GM23338 (cell line): ENCODE measurements around the gene HDDC3. TPM values are rescaled to one million over a fixed set of nuclear protein-coding genes. Genes with fewer than 3 reads are reported as not detected.

Source experiments
- ATAC-seq: fragments of 200-7000 bp; cut with Tn5 transposase; 3 replicates; pipeline ENCODE4 v1.9.1; 2020
- DNase-seq: peaks from one replicate; pipeline ENCODE4 v3.0.0-alpha.2; 2015; ENCODE audit warnings: low spot score
- H2AFZ ChIP-seq: fragments of 200-600 bp; sonication (generic); 2 replicates; pipeline ENCODE4 v1.8.0; 2016; ENCODE audit warnings: antibody characterized with exemption, mild to moderate bottlenecking, moderate library complexity
- H3F3A ChIP-seq: fragments of 200-600 bp; sonication (generic); replicated peaks from 2 replicates; pipeline ENCODE4 v1.8.0; 2017; ENCODE audit warnings: antibody characterized with exemption, mixed run types, low read depth
- H3K27ac ChIP-seq: fragments of 200-600 bp; sonication (generic); 2 replicates; pipeline ENCODE4 v1.6.1; 2016; ENCODE audit warnings: low read depth
- H3K27me3 ChIP-seq: fragments of 200-600 bp; sonication (generic); 2 replicates; pipeline ENCODE4 v1.8.0; 2016; ENCODE audit warnings: mild to moderate bottlenecking, mixed run types, moderate library complexity; ENCODE audit not compliant: insufficient read depth
- H3K36me3 ChIP-seq: fragments of 200-600 bp; sonication (generic); 2 replicates; pipeline ENCODE4 v1.8.0; 2016; ENCODE audit warnings: mild to moderate bottlenecking; ENCODE audit not compliant: insufficient read depth
- H3K4me1 ChIP-seq: fragments of 200-600 bp; sonication (generic); 2 replicates; pipeline ENCODE4 v1.8.0; 2016; ENCODE audit warnings: mild to moderate bottlenecking, moderate library complexity; ENCODE audit not compliant: insufficient read depth
- H3K4me2 ChIP-seq: fragments of 200-600 bp; sonication (generic); 2 replicates; pipeline ENCODE4 v1.7.1; 2017; ENCODE audit warnings: mixed run types
- H3K4me3 ChIP-seq: fragments of 200-600 bp; sonication (generic); 2 replicates; pipeline ENCODE4 v1.6.1; 2016; ENCODE audit warnings: mixed run types
- H3K79me2 ChIP-seq: fragments of 200-600 bp; sonication (generic); replicated peaks from 2 replicates; pipeline ENCODE4 v1.8.0; 2017; ENCODE audit warnings: mild to moderate bottlenecking; ENCODE audit not compliant: insufficient read depth
- H3K9me2 ChIP-seq: fragments of 200-600 bp; sonication (generic); 2 replicates; pipeline ENCODE4 v1.8.0; 2017; ENCODE audit not compliant: insufficient read depth
- H4K20me1 ChIP-seq: fragments of 200-600 bp; sonication (generic); replicated peaks from 2 replicates; pipeline ENCODE4 v1.8.0; 2017; ENCODE audit warnings: mild to moderate bottlenecking; ENCODE audit not compliant: insufficient read depth
- H3K27ac Mint-ChIP-seq: 2 replicates; pipeline ENCODE4 v1.8.0; 2020; ENCODE audit warnings: inconsistent platforms, mild to moderate bottlenecking, moderate library complexity, mixed read lengths
- H3K27me3 Mint-ChIP-seq: 3 replicates; pipeline ENCODE4 v1.8.0; 2022; ENCODE audit warnings: low read depth, mild to moderate bottlenecking, moderate library complexity, mixed read lengths, inconsistent platforms; ENCODE audit not compliant: insufficient read depth, poor library complexity
- H3K36me3 Mint-ChIP-seq: 3 replicates; pipeline ENCODE4 v1.8.0; 2021; ENCODE audit warnings: low read depth, mild to moderate bottlenecking, inconsistent platforms, moderate library complexity, mixed read lengths
- H3K4me1 Mint-ChIP-seq: 3 replicates; pipeline ENCODE4 v1.8.0; 2020; ENCODE audit warnings: mild to moderate bottlenecking, inconsistent platforms, mixed read lengths
- H3K4me3 Mint-ChIP-seq: 3 replicates; pipeline ENCODE4 v1.8.0; 2021; ENCODE audit warnings: moderate library complexity, mild to moderate bottlenecking, inconsistent platforms, mixed read lengths
- H3K9me3 Mint-ChIP-seq: 3 replicates; pipeline ENCODE4 v1.8.0; 2020; ENCODE audit warnings: moderate library complexity, mild to moderate bottlenecking, inconsistent platforms, mixed read lengths
- CREB1 ChIP-seq: fragments of 250-450 bp; sonication (Bioruptor Pico); IDR thresholded peaks from 2 replicates; pipeline ENCODE4 v1.5.0; 2020; ENCODE audit warnings: low read depth, mild to moderate bottlenecking, moderate library complexity
- EZH2 ChIP-seq: fragments of 200-600 bp; sonication (generic); IDR thresholded peaks from one replicate; pipeline ENCODE4 v1.8.0; 2017; ENCODE audit warnings: antibody characterized with exemption, mild to moderate bottlenecking, low read depth; ENCODE audit not compliant: unreplicated experiment
- JUNB ChIP-seq: IDR thresholded peaks from one replicate; pipeline ENCODE4 v1.6.1; 2016; ENCODE audit warnings: antibody characterized with exemption; ENCODE audit not compliant: unreplicated experiment
- NANOG ChIP-seq: IDR thresholded peaks from 2 replicates; pipeline ENCODE4 v1.6.1; 2016; ENCODE audit warnings: antibody characterized with exemption, borderline replicate concordance
- POLR2AphosphoS5 ChIP-seq: IDR thresholded peaks from 2 replicates; pipeline ENCODE4 v1.6.1; 2016; ENCODE audit warnings: antibody characterized with exemption, low read depth
- STAT1 ChIP-seq: IDR thresholded peaks from one replicate; pipeline ENCODE4 v1.6.1; 2016; ENCODE audit warnings: antibody characterized with exemption; ENCODE audit not compliant: unreplicated experiment
- ZNF114 ChIP-seq: fragments of 250-450 bp; sonication (Bioruptor Pico); IDR thresholded peaks from 2 replicates; pipeline ENCODE4 v1.5.0; 2020; ENCODE audit warnings: mild to moderate bottlenecking, moderate library complexity
- ZNF331 ChIP-seq: fragments of 250-450 bp; sonication (Bioruptor Pico); IDR thresholded peaks from 2 replicates; pipeline ENCODE4 v1.5.0; 2020; ENCODE audit warnings: low read depth, mild to moderate bottlenecking, moderate library complexity
- polyA plus RNA-seq: library from polyadenylated mRNA; unstranded; fragments of >200 nt; fragmentation: Nextera tagmentation; extraction: Ambion mirVana; gene quantifications from 2 replicates; pipeline ENCODE4 v1.2.1, GENCODE V29; 2016
- total RNA-seq: library from RNA; depleted of rRNA; stranded (reverse); fragments of >200 nt; shearing (Covaris generic); gene quantifications from 2 replicates; pipeline ENCODE4 v1.2.3, GENCODE V29; 2014
- TF ChIP-seq, protein P1 (sequence below): IDR thresholded peaks from one replicate; pipeline ENCODE4 v1.6.1; 2018; ENCODE audit warnings: antibody characterized with exemption; ENCODE audit not compliant: unreplicated experiment
- TF ChIP-seq, protein P2 (sequence below), 2 experiments: fragments of 200-600 bp in 1 of 2; sonication (generic) in 1 of 2; conservative IDR thresholded peaks; 2 replicates each; pipeline versions ENCODE4 v1.5.1 to v1.6.1; 2016 to 2017; ENCODE audit warnings: antibody characterized with exemption in 2 of 2, low read depth in 2 of 2, mild to moderate bottlenecking in 2 of 2, moderate library complexity in 1 of 2

Gene HDDC3
- total and polyA plus RNA-seq, 2 experiments from 2014 or later = 17.4 to 19.0 TPM

DNA sequence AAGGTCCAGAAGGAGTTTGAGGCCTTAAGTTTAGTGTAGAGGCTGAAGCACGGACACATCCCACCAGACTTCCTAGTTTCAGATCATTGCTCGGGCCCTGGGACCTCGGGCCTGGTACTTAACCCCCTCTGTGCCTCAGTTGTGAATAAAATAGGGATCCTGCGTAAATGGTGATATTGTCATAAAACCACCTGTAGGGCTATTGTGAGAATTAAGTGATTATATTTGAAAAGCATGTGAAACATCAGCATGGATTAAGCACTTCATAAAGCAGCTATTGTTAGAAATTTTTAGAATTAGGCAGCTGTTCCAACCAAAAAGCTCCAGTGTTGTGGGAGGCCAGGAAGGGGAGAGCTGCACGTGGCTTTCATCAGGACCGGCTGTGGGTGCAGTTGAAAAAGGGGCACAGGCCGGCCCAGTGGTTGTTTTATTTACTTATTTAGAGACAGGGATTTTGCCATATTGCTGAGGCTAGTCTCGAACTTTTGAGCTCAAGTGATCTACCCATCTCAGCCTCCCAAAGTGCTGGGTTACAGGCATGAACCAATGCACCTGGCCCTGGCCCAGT, 26.8 kb upstream of the HDDC3 start:
- TF ChIP-seq, protein P1, sequence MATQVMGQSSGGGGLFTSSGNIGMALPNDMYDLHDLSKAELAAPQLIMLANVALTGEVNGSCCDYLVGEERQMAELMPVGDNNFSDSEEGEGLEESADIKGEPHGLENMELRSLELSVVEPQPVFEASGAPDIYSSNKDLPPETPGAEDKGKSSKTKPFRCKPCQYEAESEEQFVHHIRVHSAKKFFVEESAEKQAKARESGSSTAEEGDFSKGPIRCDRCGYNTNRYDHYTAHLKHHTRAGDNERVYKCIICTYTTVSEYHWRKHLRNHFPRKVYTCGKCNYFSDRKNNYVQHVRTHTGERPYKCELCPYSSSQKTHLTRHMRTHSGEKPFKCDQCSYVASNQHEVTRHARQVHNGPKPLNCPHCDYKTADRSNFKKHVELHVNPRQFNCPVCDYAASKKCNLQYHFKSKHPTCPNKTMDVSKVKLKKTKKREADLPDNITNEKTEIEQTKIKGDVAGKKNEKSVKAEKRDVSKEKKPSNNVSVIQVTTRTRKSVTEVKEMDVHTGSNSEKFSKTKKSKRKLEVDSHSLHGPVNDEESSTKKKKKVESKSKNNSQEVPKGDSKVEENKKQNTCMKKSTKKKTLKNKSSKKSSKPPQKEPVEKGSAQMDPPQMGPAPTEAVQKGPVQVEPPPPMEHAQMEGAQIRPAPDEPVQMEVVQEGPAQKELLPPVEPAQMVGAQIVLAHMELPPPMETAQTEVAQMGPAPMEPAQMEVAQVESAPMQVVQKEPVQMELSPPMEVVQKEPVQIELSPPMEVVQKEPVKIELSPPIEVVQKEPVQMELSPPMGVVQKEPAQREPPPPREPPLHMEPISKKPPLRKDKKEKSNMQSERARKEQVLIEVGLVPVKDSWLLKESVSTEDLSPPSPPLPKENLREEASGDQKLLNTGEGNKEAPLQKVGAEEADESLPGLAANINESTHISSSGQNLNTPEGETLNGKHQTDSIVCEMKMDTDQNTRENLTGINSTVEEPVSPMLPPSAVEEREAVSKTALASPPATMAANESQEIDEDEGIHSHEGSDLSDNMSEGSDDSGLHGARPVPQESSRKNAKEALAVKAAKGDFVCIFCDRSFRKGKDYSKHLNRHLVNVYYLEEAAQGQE = no peak
- TF ChIP-seq ZNF331 (no peak), STAT1 (no peak), JUNB (no peak)
- Mint-ChIP-seq H3K27me3 (peaks cover 17% of the 10 kb centered on the region), H3K9me3 (no peaks in the 10 kb centered on the region; the same call in 2 of the 3 replicates), H3K4me3 (no peak overlapping the region), H3K36me3 (peaks cover 40% of the 10 kb centered on the region), H3K27ac (no peak overlapping the region), H3K4me1 (peaks cover 10% of the 10 kb centered on the region)
- Histone ChIP-seq H4K20me1 (peaks cover 11% of the 10 kb centered on the region; the same call in 1 of the 2 replicates), H3K4me1 (peaks cover 13% of the 10 kb centered on the region), H3K79me2 (no peaks in the 10 kb centered on the region), H3K36me3 (peaks cover 14% of the 10 kb centered on the region; the same call in 1 of the 2 replicates), H3K4me3 (no peak overlapping the region), H3K9me2 (no peaks in the 10 kb centered on the region), H3K4me2 (no peak overlapping the region), H2AFZ (no peak overlapping the region), H3K27me3 (no peaks in the 10 kb centered on the region), H3F3A (peaks cover 17% of the 10 kb centered on the region; the same call in 1 of the 2 replicates), H3K27ac (no peak overlapping the region)
- no peak for ATAC-seq
- DNase-seq = no peak

DNA sequence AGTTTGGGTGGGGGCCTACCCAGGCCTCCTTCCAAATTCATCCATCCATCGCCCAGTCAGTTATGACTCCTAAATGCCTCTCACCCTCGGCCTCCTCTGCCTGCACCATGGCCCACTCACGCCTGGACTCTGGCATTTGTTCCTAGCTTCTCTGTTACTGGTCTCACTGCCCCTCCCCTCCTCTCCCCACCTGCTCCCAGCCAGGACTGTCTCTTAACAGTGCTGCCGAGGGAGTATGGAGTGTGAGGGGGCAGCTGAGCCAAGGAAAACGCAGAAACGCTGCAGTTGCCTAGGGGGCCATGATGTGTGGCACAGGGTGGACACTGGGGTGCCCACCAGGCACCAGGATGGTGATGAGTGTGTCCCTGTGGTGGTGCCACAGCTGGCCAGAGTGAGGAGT, 25.4 kb upstream of the HDDC3 start:
- peak overlapping the region; percentile 84 for H3K4me2 ChIP-seq

More for the DNA sequence above, 25.4 kb upstream of the HDDC3 start:
- ATAC-seq = no peak
- H3K27ac ChIP-seq = no peak overlapping the region
- Mint-ChIP-seq H3K27ac (peak overlapping the region; percentile 71), H3K9me3 (no peaks in the 10 kb centered on the region; the same call in 2 of the 3 replicates), H3K36me3 (peaks cover 40% of the 10 kb centered on the region), H3K4me1 (peaks cover 10% of the 10 kb centered on the region), H3K4me3 (peak overlapping the region; percentile 80), H3K27me3 (peaks cover 19% of the 10 kb centered on the region)
- TF ChIP-seq STAT1 = no peak
- TF ChIP-seq JUNB = no peak
- no peak for TF ChIP-seq ZNF114 (CRISPR knock-in tag)
- no peak for TF ChIP-seq EZH2
- no peak for TF ChIP-seq CREB1 (CRISPR knock-in tag)
- no peak for TF ChIP-seq NANOG
- no peak for TF ChIP-seq ZNF331
- TF ChIP-seq, protein P2, sequence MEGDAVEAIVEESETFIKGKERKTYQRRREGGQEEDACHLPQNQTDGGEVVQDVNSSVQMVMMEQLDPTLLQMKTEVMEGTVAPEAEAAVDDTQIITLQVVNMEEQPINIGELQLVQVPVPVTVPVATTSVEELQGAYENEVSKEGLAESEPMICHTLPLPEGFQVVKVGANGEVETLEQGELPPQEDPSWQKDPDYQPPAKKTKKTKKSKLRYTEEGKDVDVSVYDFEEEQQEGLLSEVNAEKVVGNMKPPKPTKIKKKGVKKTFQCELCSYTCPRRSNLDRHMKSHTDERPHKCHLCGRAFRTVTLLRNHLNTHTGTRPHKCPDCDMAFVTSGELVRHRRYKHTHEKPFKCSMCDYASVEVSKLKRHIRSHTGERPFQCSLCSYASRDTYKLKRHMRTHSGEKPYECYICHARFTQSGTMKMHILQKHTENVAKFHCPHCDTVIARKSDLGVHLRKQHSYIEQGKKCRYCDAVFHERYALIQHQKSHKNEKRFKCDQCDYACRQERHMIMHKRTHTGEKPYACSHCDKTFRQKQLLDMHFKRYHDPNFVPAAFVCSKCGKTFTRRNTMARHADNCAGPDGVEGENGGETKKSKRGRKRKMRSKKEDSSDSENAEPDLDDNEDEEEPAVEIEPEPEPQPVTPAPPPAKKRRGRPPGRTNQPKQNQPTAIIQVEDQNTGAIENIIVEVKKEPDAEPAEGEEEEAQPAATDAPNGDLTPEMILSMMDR (conservative IDR thresholded peaks at IDR 0.05; ENCODE audit: low read depth in 2 of 2) = no peak
- TF ChIP-seq POLR2AphosphoS5 = no peak
- H3K79me2 ChIP-seq = no peaks in the 10 kb centered on the region
- H3K36me3 ChIP-seq = peaks cover 4% of the 10 kb centered on the region
- no peak for DNase-seq
- peak overlapping the region; percentile 74; the same call in 1 of the 2 replicates for H2AFZ ChIP-seq
- 0 out of 2 replicates have a peak, but pooled peaks cover 5% of the 10 kb centered on the region for H4K20me1 ChIP-seq
- H3K4me3 ChIP-seq = peak overlapping the region; percentile 75
- peaks cover 13% of the 10 kb centered on the region for H3K4me1 ChIP-seq
- H3F3A ChIP-seq = peaks cover 17% of the 10 kb centered on the region; the same call in 1 of the 2 replicates
- H3K27me3 ChIP-seq = no peaks in the 10 kb centered on the region
- no peaks in the 10 kb centered on the region for H3K9me2 ChIP-seq
